ENCODE measurements around the gene RARA.
"Not testable (repeated sequence)": the region's sequence is repeated elsewhere in the genome, so short reads cannot be mapped to it uniquely, and the experiment has no call there.

The RARA gene

DNA sequence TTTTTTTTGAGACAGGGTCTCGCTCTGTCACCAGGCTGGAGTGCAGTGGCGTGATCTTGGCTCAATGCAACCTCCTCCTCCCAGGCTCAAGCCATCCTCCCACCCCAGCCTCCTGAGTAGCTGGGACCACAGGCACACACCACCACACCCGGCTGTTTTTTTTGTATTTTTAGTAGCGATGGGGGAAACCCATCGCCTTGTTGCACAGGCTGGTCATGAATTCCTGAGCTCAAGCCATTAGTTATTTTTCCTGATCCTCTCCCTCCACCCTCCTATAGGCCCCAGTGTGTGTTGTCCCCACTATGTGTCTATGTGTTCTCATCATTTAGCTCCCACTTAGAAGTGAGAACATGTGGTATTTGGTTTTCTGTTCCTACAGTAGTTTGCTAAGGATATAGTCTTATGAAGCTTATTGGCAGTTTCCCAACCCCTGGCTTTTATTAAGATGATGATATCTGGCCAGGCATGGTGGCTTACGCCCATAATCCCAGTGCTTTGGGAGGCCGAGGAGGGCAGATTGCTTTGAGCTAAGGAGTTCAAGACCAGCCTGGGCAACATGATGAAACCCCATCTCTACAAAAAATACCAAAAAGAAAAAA is 9.7 kb upstream of the RARA start:
- DNase-seq, result not testable (repeated sequence)

GRCh38 chr17:40301315-40301714 is 7.7 kb upstream of the RARA start:
- no peak for DNase-seq

- peak; percentile 34 for DNase-seq
Measured at GRCh38 chr17:40303009-40303657, 5.8 kb upstream of the RARA start.

- peak; percentile 36 for DNase-seq
Measured at GRCh38 chr17:40303708-40304551, 5.0 kb upstream of the RARA start.

- not testable (repeated sequence) for DNase-seq
Measured at GRCh38 chr17:40304552-40304863, 4.5 kb upstream of the RARA start.

- not testable (repeated sequence) for DNase-seq
Measured at GRCh38 chr17:40304866-40305265, 4.1 kb upstream of the RARA start.

DNA sequence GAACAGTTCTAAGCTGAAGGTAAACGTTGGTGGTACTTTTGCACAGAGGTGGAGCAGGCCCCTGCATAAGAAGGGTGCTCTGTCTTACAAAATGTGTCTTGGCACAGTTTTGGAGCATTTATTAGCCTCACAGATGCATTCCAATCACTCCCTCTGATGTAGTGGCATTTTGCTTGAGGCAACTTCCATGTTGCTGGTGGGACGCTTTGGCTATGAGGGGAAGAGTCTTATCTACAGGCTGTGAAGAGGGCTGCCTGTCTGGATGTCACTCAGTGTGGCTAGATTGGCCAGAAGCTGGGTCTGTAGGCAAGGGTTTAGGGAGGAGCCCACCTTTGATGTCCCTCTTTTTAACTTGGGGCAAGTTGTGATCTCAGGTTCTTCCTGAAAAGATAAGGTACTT is 2.6 kb upstream of the RARA start:
- no peak for DNase-seq

GRCh38 chr17:40307001-40307730 is 1.8 kb upstream of the RARA start:
- DNase-seq, result no peak

DNA sequence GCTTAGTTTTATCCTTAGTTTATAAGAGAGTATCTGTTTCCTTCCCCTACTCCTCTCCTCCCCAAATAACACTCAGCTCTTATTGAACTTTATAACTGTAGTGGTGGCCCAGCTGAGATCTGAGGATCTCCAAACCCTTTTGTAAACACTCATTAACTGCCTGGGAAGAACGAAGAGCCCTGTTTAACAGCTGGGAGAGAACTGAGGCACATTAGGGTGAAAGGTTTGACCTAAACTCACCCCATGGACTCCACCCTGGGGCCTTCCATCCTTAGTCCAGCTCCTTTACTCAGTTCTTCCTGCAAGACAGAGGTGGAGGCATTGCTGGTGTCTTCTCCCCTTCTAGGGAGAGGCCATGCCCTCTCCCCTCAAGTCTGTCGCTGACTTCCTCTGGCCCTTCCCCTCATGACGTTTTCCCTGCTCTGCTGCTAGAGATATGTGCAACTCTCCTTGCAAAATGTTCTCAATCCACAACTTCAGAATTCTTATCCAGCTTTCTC is 1.2 kb upstream of the RARA start:
- DNase-seq, result no peak

DNA sequence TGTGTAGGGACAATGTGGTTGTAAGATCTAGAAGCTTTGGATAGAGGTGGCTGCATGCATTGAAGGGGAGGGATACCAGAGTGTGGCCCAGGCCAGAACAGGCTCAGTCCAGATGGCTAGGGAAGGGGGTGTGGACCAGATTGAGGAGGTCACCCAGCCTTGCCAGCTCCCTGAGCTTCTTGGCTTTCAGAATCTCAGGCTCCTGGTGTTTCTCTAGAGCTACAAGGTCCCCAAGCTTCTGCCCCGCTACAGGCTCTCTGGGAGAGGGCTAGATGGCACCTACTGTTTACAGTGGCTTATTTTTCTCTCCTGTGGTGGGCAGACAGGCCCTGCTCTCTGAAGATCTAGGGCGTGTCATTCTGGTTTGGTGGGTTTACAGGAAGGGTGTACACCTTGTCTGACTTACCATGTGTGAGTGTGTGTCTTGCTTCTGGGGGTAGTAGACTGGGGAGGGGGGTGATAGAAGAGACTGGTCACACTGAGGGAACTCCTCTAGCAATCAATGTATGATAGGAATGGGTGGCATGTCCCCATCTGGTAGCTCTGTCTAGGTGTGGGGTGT is 1.1 kb downstream of the RARA start:
- DNase-seq, result no peak

DNA sequence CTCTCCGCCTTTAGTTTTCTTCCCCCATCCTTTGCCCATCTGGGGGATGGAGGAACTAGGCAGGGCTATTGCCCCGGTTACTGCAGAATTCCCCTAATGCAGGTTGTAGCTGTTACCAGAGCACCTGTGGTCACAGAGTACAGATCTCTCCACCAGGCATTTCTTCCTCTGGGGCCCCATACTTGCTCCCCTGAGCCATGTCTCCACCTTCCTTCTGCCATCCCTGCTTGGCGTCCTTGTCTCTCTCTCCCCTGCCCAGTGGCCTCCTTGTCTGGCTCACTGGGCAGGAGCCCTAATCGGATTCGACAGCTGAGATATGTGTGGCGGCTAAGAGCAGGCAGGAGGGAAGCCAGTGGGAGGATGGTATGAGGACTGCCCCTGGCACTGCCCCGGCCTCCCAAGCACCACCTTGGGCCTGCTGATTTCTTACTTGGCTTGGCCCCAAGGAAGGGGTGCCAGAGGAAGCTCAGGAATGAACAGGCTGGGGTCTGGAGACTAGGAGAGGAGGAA is 2.0 kb downstream of the RARA start:
- no peak for DNase-seq

DNA sequence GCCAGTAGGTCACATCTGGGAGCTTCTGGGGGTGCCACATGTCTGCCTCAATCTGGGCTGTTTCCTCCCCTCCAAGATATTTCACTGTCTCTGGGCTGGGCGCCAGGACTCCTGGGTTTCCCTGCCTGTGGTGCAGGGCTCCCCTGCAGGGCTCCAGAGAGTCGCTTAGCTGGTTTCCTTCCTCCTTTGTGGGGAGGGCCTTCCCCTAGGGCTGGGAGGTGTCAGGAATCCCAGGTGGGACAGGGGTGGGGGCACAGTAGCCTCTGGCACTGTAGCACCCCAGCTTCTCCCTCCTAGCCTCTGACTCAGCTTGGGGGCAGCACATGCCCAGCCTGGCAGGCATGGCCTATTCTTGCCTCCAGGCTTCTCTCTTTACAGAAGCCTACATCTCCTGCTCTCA is 2.6 kb downstream of the RARA start:
- DNase-seq, result no peak

GRCh38 chr17:40312131-40312731 is 3.3 kb downstream of the RARA start:
- DNase-seq, result no peak

DNA sequence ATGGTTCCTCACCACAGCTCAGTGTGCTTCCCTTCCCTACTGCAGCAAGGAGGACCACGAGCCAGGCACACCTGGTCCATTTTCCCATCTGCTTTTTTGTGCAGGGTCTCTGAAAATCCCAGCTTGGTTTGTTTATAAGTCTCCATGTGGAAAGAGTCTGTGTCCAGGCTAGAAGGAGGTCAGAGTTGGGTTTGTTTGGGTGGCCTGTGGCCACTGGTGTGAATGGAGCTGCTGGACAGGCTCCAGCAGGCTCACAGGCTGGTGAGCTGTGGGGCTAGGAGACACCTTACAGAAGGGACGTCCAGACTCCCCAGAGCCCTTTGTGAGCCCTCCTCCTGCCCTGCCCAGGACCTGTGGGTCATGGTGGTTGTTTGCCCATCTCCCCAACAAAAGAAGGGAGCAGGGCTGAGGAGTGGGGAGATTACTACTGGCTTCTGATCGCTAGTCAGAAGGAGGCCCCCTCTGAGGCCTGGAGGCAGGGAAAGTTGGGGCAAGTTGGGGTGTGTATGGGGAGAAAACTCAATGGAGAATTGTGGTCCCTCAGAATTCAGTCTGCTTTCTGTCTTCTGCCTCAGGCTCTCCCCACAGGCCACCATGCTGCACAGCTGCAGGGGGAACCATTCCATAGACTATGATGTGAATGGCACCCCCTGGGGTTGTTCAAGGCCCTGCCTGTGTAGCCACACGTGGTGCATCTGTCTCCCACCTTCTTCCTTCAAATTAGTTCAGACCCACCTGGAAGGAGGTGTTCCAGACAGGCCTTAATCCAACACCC is 4.1 kb downstream of the RARA start:
- no peak for DNase-seq

DNA sequence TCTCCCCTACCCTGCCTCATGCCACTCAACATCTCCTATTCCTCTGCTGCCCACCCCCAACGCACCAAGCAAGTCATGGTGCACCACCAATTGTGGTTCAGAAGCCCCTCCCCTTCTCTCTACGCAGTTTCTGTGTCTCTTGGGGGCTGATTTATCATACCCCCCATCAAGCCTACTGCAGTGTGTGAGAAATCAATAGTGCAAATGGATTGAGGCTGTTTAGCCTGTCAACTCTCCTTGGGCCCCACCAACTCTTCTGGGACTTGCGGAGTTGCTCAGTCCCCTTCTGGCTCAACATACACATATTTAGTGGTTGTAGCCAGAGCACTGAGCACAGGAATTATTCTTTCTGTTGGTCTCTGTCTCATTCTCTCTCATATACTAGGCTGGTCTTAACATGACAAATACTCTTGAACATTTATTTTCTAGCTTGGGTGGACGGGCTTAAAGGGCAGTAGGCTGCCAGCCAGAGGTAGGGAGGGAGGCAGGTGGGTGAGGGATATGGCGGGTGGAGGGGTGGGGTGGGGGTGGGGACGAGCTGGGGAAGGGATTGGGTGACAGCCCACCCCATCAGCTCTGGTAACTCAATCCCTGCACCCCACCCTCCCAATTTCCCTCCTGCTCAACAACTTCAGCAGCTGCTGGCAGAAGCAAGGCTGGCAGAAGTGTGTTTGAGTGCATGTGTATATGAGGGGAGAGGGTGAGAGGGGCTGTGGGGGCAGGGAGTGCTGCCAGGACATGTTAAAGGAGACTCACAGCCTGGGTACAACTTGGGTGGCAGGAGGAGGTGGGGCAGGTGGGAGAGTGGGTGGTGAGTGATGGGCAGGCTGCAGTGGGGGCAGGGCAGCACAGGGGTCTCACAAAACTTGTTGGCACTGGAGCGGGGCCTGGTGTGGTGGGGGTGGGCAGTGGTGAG is 4.9 kb downstream of the RARA start:
- peak; percentile 90 for DNase-seq

GRCh38 chr17:40314584-40314956 is 5.6 kb downstream of the RARA start:
- peak; percentile 93 for DNase-seq

DNA sequence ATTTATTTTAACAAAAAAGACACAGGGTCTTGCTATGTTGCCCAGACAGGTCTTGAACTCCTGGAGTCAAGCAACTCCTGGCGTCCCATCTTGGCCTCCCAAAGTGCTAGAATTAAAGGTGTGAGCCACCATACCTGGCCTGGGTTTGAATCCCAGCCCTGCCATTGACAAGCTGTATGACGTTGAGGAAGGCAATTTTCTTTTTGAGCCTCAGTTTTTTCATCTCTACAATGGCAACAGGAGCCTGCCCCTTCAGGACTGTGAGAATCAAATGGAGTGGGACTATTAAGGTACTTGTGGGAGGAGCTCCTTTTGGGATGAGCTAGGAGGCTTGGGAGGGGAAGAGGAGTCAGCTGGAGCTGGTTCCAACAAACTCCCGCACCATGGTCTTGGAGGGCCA is 6.2 kb downstream of the RARA start:
- DNase-seq, result no peak

DNA sequence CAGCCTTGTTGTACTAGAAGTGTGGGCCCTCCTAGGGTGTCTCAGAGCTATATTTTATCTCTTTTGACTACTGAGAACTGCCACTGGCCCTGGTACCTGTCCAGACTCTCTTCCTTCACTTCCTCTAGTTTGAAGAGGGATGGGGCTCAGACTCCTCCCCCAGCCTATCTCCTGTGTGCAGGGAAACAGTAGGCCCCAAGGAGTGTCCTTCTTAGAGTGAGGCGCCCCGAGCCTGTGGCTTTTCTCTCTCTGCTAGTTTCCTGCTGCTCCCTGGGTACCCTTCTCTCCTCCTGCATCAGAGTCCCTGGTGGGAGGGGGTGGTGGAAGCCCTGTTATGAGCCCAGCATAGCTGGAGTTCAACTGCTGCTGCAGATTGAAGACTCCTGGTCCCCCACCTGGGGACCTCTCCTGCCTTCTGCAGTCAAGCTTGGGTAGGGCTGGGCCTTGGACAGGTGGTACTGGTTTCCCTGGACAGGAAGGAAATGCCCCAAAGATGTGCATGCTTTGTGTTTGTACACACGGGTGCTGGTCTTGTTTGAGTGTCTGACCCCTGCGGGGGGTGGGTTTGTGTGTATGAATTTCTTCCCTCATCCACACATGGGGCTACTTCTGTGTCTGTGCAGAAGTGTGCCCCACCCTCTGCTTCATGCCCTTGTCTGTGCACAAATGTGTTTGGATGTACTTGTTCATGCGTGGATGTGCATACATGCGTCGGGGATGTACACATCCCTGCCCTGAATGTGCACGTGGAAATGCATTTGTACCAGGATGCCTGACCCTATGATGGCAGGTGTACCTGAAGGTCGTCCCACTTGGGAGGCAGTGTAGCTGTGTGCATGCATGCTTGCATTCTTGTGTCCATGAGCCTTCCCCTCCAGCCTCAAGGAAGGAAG is 6.9 kb downstream of the RARA start:
- DNase-seq, result no peak

DNA sequence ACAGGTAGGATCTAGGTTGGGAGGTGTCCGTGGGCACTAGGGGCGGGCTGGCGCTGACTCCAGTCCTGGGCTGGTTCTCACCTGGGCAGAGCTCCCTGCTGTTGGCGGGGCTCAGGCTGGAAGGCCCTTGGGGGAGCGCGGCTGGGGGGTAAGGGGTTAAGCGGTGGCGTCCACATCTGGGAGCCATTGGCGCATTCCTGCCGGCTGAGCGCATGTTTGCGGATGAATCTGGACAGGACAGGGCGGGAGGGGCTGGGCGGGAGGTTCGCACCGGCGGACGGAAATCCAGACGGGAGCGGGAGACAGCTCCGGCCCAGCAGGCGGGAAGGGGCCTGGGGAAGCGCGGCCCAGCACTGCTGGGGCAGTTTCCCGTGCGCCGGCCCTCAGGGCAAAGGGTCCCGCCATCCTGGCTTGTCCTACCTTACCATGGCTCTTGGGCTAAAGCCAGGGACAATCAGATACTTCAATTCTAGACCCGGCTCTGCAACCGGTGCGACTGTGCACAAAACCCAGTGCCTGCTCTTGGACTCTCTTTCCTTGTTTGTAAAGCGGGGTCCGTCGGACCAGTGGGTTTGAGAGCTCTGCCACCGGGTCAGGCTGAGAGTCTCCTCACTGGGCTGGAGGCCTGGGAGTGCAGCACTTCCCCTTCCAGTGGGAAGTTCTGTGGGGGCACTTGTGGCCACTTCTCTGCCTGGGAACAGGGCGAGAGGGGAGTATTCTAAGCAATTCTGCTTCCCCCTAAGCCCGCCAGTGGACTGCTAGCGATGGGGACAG is 7.8 kb downstream of the RARA start:
- peak; percentile 25 for DNase-seq

Data from DMS79 (cell line).